ENCODE data around the gene MRS2.

- TF ChIP-seq POLR2AphosphoS5 (IDR thresholded peaks at IDR 0.05), result no peak
- no peak for TF ChIP-seq EZH2 (IDR thresholded peaks at IDR 0.05; ENCODE audit: borderline replicate concordance, insufficient read depth, low read length, poor library complexity, severe bottlenecking)
- no peak for TF ChIP-seq EP300 (conservative IDR thresholded peaks at IDR 0.05; ENCODE audit: poor library complexity, severe bottlenecking)
- TF ChIP-seq CTCF (IDR thresholded peaks at IDR 0.05; ENCODE audit: poor library complexity, severe bottlenecking), result no peak
- TF ChIP-seq RAD21 (conservative IDR thresholded peaks at IDR 0.05), result no peak
- no peak for TF ChIP-seq MXI1 (conservative IDR thresholded peaks at IDR 0.05; ENCODE audit: poor library complexity, severe bottlenecking)
- no peak for TF ChIP-seq SMC3 (conservative IDR thresholded peaks at IDR 0.05; ENCODE audit: poor library complexity)
Measured at GRCh38 chr6:24453921-24454320, 51.2 kb downstream of the MRS2 start.
